ENCODE data around the gene TRAPPC8.

TRAPPC8 gene

DNA sequence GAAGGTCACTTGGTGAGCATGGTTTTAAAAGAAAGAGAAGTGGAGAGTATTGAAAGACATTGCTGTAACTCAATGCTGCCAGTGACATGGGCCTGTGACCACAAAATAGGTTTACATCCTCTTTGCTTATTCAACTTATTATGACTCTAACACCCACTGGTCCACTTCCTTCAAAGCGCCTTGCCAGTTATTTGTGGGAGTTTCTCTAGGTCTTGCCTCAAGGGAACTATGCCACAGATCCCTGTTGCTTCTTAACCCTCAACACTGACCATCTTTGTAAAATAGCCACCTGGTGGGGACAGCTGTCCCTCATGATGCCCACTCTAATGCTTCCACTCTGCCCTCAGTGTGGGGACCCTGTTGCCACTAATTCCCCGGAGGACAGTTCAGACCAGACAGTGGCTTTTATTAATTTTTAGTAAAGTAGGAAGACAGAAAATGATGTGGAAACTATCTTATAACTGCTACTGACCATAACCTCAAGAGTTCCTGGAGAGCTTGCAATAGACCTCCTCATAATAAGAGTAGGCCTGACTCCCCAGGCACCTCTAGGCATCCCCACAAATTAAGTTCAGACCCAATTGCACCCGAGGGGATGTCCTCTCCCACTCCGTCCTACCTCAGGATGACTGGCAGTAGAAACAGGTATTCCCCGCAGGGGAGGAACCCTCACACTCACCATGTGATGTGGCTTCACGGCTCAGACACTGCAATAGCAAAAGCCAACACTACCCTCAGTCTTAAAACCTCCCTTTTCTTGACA lies 150.9 kb downstream of the TRAPPC8 start:
- no peak for DNase-seq (ENCODE audit: low spot score)

GRCh38 chr18:31789409-31789808 lies 153.5 kb downstream of the TRAPPC8 start:
- no peak for DNase-seq (ENCODE audit: low spot score)

GRCh38 chr18:31783059-31783458 lies 159.9 kb downstream of the TRAPPC8 start:
- no peak for DNase-seq (ENCODE audit: low spot score)
